Superior temporal gyrus (tissue), 1 donor: ENCODE data around the gene PTH2R.

ENCODE experiments used
- DNase-seq: peaks from one replicate; pipeline ENCODE4 v3.0.0-alpha.2; 2016; ENCODE audit errors: extremely low spot score

Gene PTH2R

DNA sequence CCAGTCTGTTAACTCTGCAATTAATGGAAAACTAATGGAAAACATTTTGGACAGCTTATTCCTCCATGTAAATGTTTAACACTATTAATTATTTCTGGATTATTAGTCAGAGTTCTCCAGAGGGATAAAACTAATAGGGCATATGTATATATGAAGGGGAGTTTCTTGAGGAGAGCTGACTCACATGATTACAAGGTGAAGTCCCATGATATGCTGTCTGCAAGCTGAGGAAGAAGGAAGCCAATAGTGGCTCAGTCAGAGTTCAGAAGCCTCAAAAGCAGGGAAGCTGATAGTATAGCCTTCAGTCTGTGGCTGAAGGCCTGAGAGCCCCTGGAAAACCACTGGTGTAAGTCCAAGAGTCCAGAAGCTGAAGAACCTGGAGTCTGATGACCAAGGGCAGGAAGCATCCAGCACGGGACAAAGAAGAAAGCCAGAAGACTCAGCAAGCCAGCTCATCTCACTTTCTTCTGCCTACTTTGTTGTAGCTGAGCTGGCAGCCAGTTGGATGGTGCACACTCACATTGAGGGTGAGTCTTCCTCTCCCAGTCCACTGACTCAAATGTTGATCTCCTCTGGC lies 136.0 kb downstream of the PTH2R start:
- no peak for DNase-seq
